Stimulated activated CD4-positive, alpha-beta T cell treated with anti-CD3 and anti-CD28 coated beads, Interleukin-2, amount 100 ng/mL, for 4 hours (primary cell): Measurements from ENCODE around the gene RBKS.

Source experiments
- DNase-seq: peaks from one replicate; pipeline ENCODE4 v3.0.0-alpha.2; 2020; ENCODE audit warnings: low read depth

Gene RBKS

DNA sequence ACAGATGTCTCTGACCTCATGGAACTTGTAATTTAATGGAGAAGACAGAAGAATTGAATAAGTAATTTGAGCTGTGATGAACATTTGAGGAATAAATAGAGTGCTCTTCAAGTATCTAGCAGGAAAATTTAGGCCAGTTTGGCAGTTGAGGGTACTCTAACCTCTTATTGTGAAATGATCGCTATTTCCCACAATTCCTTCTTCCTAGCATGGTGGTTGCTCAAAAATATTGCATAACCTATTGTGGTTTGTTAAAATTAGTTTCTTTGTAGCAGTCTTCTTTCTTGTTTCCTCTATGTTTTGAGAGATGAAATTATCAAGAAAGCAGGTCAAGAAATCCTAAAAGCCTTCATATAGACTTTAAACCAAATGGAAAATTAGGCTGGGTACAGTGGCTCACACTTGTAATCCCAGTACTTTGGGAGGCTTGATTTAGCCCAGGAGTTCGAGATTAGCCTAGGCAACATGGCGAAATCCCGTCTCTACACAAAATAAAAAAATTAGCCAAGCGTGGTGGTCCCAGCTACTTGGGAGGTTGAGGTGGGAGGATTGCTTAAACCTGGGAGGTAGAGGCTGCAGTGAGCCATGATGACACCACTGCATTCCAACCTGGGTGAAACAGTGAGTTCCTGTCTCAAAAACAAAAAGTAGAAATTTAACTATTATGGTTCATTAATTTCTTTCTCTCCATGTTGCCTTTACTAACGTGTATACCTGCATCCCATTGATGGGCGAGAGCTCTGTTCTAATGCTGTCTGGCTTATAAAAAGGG is 58.7 kb downstream of the RBKS start:
- no peak for DNase-seq

DNA sequence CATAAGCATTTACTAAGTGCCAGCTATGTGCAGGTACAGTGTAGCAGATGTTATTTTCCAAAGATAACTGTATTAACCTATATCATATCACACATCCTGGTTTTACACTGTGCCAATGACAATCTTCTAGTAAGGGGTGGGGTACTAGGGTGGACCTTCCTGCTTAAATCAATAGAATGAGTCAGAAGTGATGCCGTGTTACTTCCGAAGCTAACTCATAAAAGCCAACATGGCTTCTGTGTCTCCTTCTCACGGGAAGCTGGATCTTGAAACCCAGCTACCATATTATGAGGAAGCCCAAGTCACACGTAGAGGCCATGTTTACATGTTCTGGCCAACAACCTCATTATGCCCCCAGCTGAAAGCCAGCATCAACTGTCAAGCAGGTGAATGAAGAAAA is 59.5 kb downstream of the RBKS start:
- DNase-seq = no peak

GRCh38 chr2:27829791-27830190 is 60.4 kb downstream of the RBKS start:
- DNase-seq = no peak

- no peak for DNase-seq
Measured at GRCh38 chr2:27828305-27828704, 61.9 kb downstream of the RBKS start.

- DNase-seq = no peak
Measured at GRCh38 chr2:27824401-27824800, 65.8 kb downstream of the RBKS start.

DNA sequence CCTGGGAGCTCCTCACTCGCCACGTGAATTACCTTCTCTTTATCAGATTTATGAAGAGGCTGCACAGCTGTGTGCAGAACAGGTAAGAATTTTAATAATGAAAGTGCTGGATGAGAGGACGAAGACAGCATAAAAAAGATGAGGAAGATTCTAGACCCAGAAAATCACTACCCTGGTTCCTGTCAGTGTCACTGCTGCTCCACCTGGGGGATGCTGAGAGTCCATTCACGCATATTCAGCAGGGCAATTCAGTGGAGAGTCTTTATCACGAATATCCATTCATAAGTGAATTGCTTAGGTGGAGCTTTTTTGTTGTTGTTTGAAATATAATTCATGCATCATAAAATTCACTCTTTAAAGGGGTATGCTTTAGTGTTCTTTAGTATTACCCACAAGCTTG is 66.6 kb downstream of the RBKS start:
- DNase-seq = no peak

- DNase-seq = no peak
Measured at GRCh38 chr2:27823135-27823534, 67.1 kb downstream of the RBKS start.

DNA sequence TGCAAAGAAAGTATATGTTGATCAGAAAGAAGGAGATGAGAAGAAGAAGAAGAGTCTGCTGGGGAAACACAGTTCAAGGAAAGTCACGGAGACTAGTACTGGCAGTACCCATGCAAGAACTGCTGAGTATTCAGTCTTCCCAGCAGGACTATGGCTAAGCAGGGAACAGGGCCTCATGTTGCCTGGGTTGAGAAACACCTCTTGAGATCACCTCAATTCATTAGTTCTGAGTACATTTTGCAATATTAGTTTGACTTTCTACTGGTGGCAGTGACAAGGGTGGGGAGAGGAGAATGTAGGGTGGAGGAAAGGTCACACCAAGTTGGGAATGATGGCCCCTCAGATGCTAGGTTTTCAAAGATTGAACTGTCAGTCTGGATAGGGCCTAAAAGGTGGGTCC is 68.1 kb downstream of the RBKS start:
- no peak for DNase-seq

- DNase-seq = no peak
Measured at GRCh38 chr2:27815860-27816438, 74.2 kb downstream of the RBKS start.

GRCh38 chr2:27814758-27815157 is 75.4 kb downstream of the RBKS start:
- no peak for DNase-seq

DNA sequence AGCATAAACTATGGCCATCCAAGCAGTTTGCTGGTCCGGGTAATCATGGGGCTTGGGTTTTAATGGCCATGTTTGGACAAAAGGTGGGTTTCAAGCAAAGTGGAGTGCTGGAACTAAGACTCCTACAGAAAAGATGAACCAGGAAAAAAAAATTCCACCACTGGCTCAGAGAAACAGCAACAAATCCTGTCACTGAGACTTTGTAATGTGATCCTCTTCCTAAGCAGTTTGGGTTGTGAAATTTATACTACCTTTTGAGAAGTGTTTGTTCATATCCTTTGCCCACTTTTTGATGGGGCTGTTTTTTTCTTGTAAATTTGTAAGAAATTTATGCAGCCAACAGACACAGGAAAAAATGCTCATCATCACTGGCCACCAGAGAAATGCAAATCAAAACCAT is 78.4 kb downstream of the RBKS start:
- DNase-seq = no peak

- no peak for DNase-seq
Measured at GRCh38 chr2:27810455-27810854, 79.7 kb downstream of the RBKS start.

GRCh38 chr2:27809761-27810241 is 80.4 kb downstream of the RBKS start:
- no peak for DNase-seq

- DNase-seq = no peak
Measured at GRCh38 chr2:27808984-27809383, 81.2 kb downstream of the RBKS start.

DNA sequence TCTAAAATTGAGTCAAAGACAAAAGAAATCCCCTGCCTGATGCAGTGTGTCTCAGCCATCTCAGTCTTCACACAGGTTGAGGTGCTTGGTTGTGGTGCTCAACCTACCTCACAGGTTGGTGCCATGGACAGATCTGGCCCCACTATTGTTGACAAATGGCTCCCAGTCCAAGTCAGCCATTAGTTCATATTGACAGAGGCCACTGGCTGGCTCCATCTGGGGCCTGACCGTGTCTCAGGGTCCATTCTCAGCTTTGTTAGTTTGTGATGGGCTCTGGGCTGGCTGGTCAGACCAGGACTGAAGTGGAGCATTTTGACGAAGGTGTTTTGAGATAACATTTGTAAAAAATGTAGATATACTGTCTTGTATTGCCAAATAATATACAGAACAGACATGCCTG is 81.8 kb downstream of the RBKS start:
- no peak for DNase-seq

DNA sequence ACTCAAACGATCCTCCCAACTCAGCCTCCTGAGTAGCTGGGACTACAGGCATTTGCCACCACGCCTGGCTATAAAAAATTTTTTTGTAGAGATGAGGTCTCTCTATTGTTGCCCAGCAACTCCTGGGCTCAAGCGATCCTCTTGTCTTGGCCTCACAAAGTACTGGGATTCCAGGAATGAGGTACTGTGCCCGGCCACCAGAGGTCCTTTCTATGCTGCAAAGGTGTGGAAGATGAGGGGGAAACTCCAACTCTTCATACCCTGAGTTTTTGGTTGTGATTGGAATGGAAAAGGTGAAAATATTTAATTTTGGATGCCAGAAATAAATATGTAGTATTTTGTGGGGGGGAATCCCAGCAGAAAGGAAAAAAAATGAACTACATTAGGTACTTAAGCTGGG is 82.7 kb downstream of the RBKS start:
- no peak for DNase-seq

DNA sequence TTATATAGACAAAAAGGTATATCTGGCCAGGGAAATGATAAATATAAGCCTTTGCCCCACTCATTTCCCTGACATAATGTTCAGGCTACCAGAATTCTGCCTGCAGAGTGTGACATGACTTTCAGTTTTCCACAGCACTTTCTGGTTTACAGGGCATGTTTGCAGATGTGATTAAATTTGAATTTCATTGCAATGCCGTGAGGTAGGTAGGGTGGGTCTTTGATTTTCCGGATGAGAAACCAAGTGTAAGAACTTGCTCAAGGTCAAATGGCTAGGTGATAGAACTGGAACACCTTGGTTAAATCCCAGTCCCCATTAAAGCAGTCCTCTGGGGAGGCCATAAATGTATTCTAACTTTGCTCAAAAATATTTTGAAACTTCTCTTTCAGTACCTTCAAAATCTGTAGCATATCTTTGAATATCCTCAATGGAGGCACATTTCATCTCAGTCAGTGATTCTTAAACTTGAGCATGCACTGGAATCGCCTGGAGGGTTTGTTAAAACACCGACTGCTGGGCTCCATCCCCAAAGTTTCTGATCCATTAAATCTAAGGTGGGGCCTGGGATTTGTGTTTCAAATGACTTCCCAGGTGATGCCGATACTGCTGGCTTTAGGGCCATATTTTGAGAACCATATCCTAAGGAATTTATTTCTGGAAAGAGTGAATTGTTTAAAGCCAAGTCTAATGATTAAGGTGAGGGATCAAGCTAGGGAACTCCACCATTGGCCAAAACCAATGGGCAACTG is 83.7 kb downstream of the RBKS start:
- no peak for DNase-seq

- DNase-seq = no peak
Measured at GRCh38 chr2:27805180-27805579, 85.0 kb downstream of the RBKS start.

- DNase-seq = no peak
Measured at GRCh38 chr2:27804146-27804545, 86.0 kb downstream of the RBKS start.

GRCh38 chr2:27803046-27803445 is 87.1 kb downstream of the RBKS start:
- DNase-seq = no peak

DNA sequence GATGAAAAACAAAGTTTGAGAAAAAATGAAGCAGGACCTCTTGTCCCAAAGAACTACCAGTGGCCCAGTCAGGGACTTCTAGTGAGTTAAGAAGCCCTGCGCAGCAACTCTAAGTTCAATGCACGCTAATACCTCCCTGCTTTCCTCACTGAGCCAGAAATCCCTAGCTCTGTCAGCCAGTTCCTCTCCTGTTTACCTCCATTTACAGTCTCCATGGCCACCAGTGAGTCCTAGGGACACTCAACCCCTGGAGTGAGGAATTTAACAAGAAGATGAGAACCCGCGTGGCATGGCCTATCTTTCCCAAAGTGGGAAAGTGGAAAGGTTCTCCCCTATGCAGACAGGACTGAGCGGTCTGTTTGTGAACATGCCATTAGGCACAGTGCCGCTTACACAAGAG is 87.6 kb downstream of the RBKS start:
- DNase-seq = no peak

DNA sequence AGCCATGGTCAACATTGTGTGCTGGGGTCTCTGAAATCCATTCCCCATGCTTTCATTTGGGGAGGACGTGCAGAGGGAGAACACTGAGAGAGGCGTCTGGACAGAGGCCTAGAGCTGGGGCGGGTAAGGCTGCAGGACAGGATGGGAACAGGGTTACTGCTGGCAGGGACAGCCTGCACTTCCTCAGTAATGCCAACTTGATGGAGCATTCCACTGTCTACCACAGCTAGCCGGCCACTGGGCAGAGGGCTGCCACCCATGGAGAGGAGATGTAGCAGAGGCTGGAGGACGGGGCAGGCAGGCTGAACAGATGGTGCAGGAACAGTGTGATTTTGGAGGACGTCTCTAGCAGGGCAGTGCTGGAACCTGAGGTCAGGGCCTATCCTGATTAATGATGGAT is 89.3 kb downstream of the RBKS start:
- no peak for DNase-seq

DNA sequence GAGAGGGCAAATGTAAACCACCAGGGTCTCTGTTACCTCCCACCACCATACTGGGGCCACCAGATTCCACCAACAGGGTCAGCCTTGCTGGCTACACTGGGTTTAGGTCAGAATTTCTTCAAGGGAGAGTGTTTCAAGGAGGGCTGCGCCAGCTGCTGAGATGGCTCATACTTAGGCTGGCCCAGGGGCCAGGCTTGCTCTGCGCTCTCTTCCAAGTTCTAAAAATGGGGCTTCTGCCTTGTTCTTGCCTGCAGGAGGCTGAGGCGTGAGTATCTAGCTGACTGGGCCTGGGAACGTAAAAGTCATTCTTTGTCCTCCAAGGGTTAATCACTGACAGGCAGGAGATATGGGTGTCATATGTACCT is 90.6 kb downstream of the RBKS start:
- DNase-seq = no peak
